Panc1 (cell line): Measurements from ENCODE around the gene DTNBP1. TPM values are rescaled to one million over a fixed set of nuclear protein-coding genes. Genes with fewer than 3 reads are reported as not detected.

Source experiments
- ATAC-seq: fragments of 200-7000 bp; cut with Tn5 transposase; 2 replicates; pipeline ENCODE4 v1.9.1; 2020; ENCODE audit warnings: mild to moderate bottlenecking, moderate library complexity
- BruUV-seq: library from RNA; stranded (reverse); fragments of 400-500 nt; replicated peaks from 2 replicates; lab custom pipeline; 2021; lab: Mats Ljungman, UMichigan
- CTCF ChIA-PET: fragments of 300-600 bp; sonication (Branson Sonifier 250); formaldehyde crosslinking; loops from one replicate; lab custom pipeline; 2022; ENCODE audit warnings: antibody characterized with exemption; lab: Charles Lee
- POLR2A ChIA-PET: fragments of 300-600 bp; sonication (Branson Sonifier 250); formaldehyde crosslinking; loops from one replicate; lab custom pipeline; 2022; ENCODE audit warnings: antibody characterized with exemption; lab: Charles Lee
- DNase-seq: peaks from one replicate; pipeline ENCODE4 v3.0.0-alpha.2; 2010; ENCODE audit warnings: low read depth, low spot score
- H3K27ac ChIP-seq: 2 replicates; pipeline ENCODE4 v1.5.1; 2011; ENCODE audit warnings: mild to moderate bottlenecking, low read length, inconsistent platforms
- H3K27me3 ChIP-seq: fragments of 200-500 bp; sonication (Bioruptor generic); 2 replicates; pipeline ENCODE4 v1.6.0; 2014; ENCODE audit warnings: low read length, inconsistent platforms; ENCODE audit not compliant: control insufficient read depth, insufficient read depth
- H3K36me3 ChIP-seq: fragments of 200-500 bp; sonication (Bioruptor generic); 2 replicates; pipeline ENCODE4 v1.5.1; 2014; ENCODE audit warnings: inconsistent platforms, mild to moderate bottlenecking, low read length, moderate library complexity; ENCODE audit not compliant: control insufficient read depth, insufficient read depth
- H3K4me1 ChIP-seq: 2 replicates; pipeline ENCODE4 v1.5.1; 2011; ENCODE audit warnings: inconsistent platforms, mild to moderate bottlenecking, low read length, moderate library complexity; ENCODE audit not compliant: control insufficient read depth, insufficient read depth
- H3K4me3 ChIP-seq, 2 experiments: 2 replicates each; pipeline ENCODE4 v1.5.1; 2011 to 2012; ENCODE audit warnings: low read depth in 2 of 2, low read length in 2 of 2, mild to moderate bottlenecking in 2 of 2, inconsistent platforms in 1 of 2, moderate library complexity in 1 of 2
- H3K9me3 ChIP-seq: fragments of 200-500 bp; sonication (Bioruptor generic); 2 replicates; pipeline ENCODE4 v1.5.1; 2014; ENCODE audit warnings: low read depth, mild to moderate bottlenecking, inconsistent platforms, low read length, moderate library complexity; ENCODE audit not compliant: control insufficient read depth, insufficient read depth
- POLR2AphosphoS5 ChIP-seq: IDR thresholded peaks from 2 replicates; pipeline ENCODE4 v1.6.1; 2012; ENCODE audit warnings: mild to moderate bottlenecking, low read depth, low read length, moderate library complexity
- REST ChIP-seq, 2 experiments: IDR thresholded peaks; 2 replicates each; pipeline ENCODE4 v1.6.1; 2011 to 2012; ENCODE audit warnings: low read depth in 2 of 2, control low read depth in 1 of 2, low read length in 1 of 2, mild to moderate bottlenecking in 1 of 2, moderate library complexity in 1 of 2; ENCODE audit not compliant: insufficient read depth in 1 of 2
- SIN3A ChIP-seq: IDR thresholded peaks from 2 replicates; pipeline ENCODE4 v1.6.1; 2012; ENCODE audit warnings: low read depth, mild to moderate bottlenecking, low read length, moderate library complexity, borderline replicate concordance; ENCODE audit not compliant: insufficient read depth
- TCF7L2 ChIP-seq: IDR thresholded peaks from 2 replicates; pipeline ENCODE4 v1.6.1; 2011; ENCODE audit warnings: mild to moderate bottlenecking, low read depth, low read length, inconsistent platforms
- in situ Hi-C: cut with HindIII; loops from 2 replicates; pipeline ENCODE4 v1.10.0; 2016; ENCODE audit warnings: low sequenced_read_pairs, low pct_unique_long_range_greater_than_20kb
- intact Hi-C: fragments of 100-400 bp; cut with micrococcal nuclease; formaldehyde crosslinking; loops from one replicate; pipeline ENCODE4 v1.10.0; 2022; ENCODE audit not compliant: unreplicated experiment
- total RNA-seq: library from RNA; stranded (reverse); gene quantifications from one replicate; pipeline ENCODE4 v1.2.1, GENCODE V29; 2021; ENCODE audit not compliant: unreplicated experiment
- TF ChIP-seq, protein P1 (sequence below): fragments of 450-650 bp; IDR thresholded peaks from 2 replicates; pipeline ENCODE4 v1.5.1; 2017; ENCODE audit warnings: mild to moderate bottlenecking

DTNBP1 gene
- total RNA-seq, 1 experiment from 2014 or later, result 29.3 TPM

GRCh38 chr6:15511248-15512125, 151.3 kb downstream of the DTNBP1 start:
- Histone ChIP-seq H3K9me3 (no peaks in the 10 kb centered on the region), H3K4me1 (no peaks in the 10 kb centered on the region), H3K36me3 (no peaks in the 10 kb centered on the region), H3K27me3 (no peaks in the 10 kb centered on the region), H3K27ac (no peak overlapping the region), H3K4me3 (no peak overlapping the region)
- intact Hi-C loops, result no loop called here
- no TSS peak for BruUV-seq
- in situ Hi-C loops, result no loop called here
- TF ChIP-seq TCF7L2, result no peak
- no peak for TF ChIP-seq POLR2AphosphoS5
- no peak for TF ChIP-seq REST (IDR thresholded peaks at IDR 0.05; ENCODE audit: insufficient read depth in 1 of 2, low read depth in 2 of 2, low read length in 1 of 2)
- TF ChIP-seq, protein P1, sequence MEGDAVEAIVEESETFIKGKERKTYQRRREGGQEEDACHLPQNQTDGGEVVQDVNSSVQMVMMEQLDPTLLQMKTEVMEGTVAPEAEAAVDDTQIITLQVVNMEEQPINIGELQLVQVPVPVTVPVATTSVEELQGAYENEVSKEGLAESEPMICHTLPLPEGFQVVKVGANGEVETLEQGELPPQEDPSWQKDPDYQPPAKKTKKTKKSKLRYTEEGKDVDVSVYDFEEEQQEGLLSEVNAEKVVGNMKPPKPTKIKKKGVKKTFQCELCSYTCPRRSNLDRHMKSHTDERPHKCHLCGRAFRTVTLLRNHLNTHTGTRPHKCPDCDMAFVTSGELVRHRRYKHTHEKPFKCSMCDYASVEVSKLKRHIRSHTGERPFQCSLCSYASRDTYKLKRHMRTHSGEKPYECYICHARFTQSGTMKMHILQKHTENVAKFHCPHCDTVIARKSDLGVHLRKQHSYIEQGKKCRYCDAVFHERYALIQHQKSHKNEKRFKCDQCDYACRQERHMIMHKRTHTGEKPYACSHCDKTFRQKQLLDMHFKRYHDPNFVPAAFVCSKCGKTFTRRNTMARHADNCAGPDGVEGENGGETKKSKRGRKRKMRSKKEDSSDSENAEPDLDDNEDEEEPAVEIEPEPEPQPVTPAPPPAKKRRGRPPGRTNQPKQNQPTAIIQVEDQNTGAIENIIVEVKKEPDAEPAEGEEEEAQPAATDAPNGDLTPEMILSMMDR, result no peak
- TF ChIP-seq SIN3A, result no peak
- ChIA-PET POLR2A (no interaction called here), CTCF (no interaction called here)
- no peak for DNase-seq
- no peak for ATAC-seq

- H3K4me1 ChIP-seq, result no peaks in the 10 kb centered on the region
- ATAC-seq (no peak), DNase-seq (no peak)
- TF ChIP-seq REST (IDR thresholded peaks at IDR 0.05; ENCODE audit: insufficient read depth in 1 of 2, low read depth in 2 of 2, low read length in 1 of 2) (no peak), SIN3A (no peak), TCF7L2 (no peak), POLR2AphosphoS5 (no peak)
- TF ChIP-seq, protein P1, result no peak
- no peaks in the 10 kb centered on the region for H3K27me3 ChIP-seq
- H3K36me3 ChIP-seq, result no peaks in the 10 kb centered on the region
- H3K9me3 ChIP-seq, result no peaks in the 10 kb centered on the region
- no peak overlapping the region for H3K4me3 ChIP-seq
- intact Hi-C loops, result no loop called here
- no TSS peak for BruUV-seq
- H3K27ac ChIP-seq, result no peak overlapping the region
- CTCF ChIA-PET, result no interaction called here
- POLR2A ChIA-PET, result no interaction called here
- in situ Hi-C loops, result no loop called here
Measured at GRCh38 chr6:15510536-15511247, 152.1 kb downstream of the DTNBP1 start.
